Measurements from ENCODE around the gene THRB.

The THRB gene

DNA sequence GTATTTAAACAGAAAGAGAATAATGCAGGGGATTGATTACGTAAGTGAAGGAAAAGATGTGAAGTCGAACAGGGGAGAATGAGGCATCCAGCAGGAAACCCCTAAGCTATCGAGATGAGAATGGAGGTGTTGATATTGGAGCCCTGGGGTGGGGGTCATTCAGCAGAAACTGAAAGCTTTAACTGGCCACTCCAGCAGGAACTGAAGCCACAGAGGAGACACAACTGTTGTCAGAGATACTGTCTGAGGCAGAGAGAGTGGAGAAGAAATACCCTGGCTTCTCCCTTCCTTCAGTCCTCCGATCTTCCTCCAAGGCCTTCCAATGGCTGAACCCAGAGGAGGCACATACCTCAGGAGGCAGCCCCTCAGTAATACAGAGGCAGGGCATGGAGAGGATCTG lies 152.4 kb downstream of the THRB start:
- DNase-seq: no peak

DNA sequence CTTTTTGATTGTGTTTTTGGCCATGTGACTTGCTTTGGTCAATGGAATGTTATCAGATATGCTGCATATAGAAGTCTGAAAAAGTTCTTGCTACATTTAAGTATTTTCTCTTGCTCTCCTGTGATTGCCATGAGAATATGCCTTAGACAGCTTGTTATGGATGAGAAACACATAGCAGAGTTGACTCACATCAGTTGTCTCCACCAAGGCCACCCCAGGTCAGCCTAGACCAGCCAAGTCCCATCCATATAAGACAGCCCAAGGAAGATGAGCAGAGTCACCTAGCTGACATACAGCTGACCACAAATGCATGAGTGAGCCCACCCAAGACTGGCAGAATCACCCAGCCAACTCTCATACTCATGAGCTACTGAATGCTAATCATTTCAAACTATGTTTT lies 153.0 kb downstream of the THRB start:
- no peak for DNase-seq

DNA sequence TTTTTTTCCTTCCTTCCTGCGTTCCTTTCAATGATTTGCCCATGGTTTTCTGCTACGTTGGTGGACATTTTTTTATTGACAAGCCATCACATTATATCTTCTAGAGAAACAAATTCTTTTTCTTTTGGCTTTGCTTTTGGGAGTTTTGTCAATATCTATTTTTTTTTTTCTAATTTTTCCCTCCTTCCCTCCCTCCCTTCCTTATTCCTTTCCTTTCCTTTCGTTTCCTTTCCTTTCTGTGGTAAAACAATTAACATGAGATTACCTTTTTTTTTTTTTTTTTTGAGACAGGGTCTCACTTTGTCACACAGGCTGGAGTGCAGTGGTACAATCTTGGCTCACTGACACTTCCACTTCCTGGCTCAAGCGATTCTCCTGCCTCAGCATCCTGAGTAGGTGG lies 153.7 kb downstream of the THRB start:
- no peak for DNase-seq

DNA sequence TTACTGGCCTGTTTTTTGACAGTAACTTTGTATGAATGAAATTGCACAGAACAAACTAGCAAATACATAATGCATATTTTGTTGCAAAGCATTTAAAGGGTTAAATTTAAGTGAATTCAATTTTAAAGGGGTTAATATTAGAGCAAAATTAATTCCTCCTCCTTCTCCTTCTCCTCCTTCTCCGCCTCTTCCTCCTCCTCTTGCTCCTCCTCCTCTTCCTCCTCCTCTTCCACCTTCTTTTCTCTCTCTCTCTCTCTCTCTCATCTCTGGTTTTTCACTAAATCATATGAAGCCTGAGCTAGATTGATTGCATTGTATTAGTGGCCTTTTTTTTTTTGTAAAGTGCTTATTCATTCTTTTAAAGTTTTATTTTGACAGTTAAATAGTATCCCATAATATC lies 154.5 kb downstream of the THRB start:
- DNase-seq: no peak

DNA sequence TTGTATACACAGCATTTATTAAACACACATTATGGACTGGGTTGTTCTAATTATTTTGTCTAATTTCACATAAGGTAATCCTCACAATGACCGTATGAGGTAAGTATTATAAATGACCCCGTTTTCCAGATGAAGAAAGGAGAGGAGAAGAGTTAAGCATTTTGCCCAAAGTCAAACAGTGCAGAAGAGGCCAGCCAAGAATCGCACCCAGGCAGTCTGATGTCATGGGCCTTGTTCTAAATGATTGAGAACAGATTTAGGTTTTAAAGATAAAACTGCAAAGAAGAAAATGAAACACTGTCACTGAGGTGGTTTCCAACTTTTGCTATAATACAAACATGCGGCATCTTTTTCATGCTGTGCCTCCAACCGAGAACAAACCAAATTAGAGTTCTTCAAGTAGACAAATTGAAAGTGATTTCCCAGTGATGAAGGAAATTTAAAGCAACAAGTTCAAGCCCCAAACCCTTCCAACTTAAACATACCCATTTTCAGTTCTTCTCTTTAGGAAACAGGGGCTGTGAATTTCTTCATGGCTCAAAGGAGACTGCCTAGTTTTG lies 155.3 kb downstream of the THRB start:
- DNase-seq: no peak

DNA sequence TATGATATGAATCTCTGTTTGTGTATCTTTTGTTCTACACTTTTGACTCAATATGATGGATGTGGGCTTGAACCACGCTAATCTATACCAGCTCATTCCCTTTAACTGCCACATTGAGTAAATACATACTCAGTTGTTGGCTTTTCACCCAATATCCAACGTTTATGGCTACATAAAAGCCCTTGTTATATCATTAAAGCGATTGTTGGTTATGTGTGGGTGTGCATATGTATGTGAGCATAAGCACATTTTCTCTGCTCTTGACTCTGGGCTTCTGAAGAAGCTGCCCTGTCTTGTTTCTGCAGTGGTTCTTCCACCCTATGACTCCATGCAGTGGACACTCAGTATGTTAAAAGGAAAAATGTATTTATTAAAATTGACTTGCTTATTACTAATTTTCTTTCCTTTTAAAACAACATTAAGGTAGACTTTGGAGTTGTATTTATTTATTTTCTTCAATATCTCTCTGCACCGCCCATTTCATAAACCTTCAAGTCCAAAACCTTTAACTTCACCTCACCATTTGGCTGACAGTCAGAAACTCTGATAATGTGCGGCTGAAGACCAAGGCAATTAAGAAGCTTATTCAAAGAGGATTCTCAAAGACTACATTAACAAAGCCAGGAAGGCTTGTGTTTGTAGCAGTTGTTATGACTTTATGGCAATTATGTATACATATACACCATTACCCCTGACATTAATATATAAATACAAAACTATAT lies 156.1 kb downstream of the THRB start:
- no peak for DNase-seq

DNA sequence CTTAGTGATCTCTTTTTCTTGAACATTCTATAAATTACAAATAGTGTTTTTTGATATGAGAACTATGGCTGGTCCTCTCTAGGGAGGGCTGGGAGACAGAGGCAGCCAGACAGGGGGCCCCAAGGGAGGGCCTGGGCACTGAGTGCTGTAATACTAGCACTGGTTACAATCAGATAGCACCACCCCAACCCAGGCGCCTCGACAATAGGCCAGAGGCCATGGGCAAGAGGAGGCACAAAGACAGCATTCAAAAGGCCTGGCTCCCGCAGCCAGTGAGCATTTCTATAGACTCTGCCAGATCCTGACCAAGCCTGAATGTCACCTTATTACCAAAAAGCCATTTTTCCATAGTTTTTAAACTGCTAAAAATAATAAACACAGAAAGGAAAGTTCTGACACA lies 158.5 kb downstream of the THRB start:
- no peak for DNase-seq

DNA sequence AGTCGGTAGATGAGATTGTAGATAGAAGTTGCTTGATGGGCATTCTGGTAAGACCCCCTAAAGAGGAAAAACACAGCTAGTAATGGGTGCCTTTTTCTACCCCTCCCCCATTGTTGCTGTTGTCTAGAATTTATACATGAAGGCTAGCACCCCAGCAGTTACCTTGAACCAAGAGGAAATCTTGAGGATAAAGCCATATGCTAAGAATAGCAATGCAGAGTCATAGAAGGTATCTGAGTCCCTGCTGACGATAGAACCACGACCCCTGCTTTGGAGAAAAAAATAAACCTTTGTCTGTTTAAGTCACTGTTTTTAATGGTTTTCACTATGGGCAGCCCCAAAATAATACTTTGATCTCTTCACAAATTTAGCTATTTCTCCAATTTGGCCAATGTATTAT lies 162.6 kb downstream of the THRB start:
- no peak for DNase-seq

DNA sequence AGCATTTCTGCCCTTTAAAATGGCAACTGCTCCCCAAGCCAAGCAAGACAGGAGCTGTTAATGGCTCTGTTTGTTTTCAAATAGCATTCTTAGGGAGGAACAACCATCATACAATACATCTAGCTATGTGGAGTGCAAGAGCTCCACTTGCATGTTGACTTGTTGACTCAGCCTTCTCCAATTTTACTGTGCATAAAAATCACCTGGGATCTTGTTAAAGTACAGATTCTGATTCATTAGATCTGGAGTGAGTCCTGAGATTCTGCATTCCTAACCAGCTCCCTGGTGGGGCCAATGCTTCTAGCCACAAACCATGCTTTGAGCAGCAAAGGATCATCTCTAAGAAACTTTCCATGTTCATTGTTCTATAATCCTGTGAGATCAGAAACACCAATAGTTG lies 171.4 kb downstream of the THRB start:
- DNase-seq: no peak

DNA sequence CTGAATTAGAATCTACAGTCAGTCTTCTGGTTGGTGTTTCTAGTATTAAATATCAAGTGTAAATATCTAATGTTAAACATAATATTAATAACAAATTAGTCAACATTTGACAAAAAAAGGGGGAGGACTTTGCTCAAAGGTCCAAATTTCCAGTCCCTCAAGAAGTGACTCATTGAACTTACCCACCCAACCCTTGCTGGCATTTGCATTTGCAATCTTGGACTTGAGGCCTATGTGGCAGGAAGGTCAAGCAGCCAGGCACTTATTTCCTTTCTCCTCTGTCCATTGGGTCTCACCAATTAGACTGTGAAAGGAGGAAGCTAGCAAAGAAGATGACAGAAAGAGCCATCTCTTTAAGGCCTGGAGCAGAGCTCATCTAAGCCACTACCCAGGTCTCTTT lies 174.0 kb downstream of the THRB start:
- DNase-seq: no peak

DNA sequence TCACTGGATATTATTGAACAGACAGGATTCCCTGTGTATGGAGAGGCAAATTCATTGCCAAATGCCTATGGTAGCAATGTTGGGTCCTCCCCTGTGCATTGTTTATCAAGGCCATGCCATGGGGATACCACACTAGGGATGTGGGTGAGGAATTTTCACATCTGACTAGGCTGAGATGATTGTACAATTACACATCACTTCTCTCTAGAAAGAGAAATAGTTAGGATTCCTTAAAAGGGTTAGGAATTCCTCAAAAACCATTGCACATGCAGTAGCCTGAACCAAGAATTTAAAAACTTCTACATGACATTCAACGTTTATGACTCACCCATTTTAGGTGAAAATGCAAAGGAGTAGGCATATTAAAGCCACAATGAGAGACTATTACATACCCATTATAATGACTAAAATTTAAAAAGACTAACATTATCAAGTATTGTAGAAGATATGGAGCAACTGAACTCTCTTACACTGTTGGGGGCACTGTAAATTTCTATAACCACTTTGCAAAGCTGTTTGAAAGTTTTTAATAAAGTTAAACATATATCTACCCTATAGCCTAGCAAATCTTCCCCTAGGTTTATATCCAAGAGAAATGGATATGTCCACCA lies 175.9 kb downstream of the THRB start:
- DNase-seq: no peak

DNA sequence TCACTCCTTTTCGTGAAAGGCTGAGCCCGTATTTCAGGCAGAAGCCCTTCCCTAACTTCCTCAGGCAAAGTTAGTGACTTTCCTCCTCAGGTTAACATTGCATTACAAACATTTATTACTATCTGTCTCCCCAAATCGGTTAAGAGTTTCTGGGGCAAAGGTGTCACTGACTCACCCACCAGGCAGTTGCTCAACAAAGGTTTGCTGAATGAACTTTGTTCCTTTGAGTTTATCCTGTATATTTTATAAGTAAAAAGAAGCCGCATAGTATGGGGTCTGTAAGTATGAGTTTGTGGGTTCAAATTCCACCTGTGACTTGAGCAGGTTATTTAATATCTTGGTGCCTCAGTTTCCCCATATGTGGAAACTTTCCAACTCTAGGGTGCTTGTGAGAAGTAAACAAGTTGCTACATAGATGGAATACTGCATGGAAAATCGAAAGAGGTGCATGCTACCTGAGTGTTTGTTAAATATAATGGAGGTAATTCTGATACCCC lies 177.7 kb downstream of the THRB start:
- no peak for DNase-seq

DNA sequence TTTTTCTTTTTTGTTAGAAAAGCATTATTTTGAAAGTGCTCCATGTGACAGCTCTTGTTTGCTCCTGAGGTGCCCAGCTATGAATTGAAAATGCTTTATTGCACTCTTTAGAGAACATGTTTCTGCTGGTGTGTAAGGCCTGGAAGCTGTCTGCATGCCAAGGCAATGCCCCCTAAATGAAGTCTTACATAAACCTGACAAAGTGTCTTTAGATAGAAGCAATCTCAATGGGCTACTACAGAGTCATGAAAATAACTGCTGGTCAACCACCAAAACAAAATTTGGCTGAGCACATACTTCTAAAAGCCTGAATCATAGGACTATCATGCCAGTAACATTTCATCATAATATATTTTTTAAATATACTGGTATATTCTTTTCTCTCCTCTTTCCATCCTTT lies 178.7 kb downstream of the THRB start:
- no peak for DNase-seq

DNA sequence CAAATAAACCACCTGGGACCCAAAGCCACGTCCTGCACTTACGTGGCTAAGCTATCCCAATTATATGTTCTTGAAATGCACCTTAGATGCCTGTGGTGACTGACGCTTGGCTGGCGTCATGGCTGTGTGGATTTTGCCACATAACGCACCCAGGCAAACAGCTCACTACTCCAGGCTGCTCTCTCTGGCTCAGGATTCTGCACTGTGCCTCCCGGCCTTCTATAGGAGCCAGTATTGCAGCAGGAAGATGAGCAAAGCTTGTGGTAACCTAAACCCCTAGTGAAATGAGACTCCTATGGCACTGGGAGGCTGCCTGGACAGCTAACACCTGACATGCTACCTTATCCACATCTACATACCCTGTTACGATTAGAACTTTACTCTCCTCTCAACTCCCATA lies 179.3 kb downstream of the THRB start:
- no peak for DNase-seq

DNA sequence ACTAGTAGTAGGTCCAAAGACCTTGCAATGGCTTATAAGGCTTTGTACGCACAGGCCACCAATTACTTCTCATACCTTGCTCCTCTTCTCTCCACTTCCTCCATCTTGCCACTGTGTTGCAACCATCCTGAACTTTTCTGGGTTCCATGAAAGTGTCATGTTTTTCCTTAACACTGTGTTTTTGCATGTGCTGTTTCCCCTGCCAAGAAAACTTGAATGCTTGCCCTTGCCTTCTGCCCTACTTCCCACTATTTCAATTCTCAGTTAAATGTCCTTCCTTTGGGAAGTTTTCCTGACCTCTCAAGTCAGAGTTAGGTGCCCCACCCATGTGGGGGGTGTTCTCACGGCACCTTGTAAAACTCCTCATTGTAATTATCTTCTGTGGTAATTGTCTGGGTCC lies 182.8 kb downstream of the THRB start:
- DNase-seq: no peak

DNA sequence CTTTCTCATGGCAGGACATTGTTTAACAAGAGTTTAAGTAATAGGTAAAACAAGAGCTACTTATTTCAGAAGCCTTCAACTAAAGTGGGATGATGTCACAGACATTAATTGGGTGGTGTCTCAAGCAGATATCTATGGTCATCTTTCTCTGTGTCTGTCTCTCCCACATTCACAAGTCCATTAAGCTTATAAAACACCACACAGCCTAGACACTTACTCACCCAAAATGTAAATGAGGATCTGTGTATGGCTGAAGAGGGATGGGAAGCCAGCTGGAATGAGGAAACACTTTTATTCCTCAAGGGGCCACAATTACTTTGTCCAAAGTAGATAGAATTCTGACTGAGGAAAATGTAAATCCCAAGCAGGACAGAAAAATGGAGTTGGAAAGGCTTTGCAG lies 183.8 kb downstream of the THRB start:
- no peak for DNase-seq

DNA sequence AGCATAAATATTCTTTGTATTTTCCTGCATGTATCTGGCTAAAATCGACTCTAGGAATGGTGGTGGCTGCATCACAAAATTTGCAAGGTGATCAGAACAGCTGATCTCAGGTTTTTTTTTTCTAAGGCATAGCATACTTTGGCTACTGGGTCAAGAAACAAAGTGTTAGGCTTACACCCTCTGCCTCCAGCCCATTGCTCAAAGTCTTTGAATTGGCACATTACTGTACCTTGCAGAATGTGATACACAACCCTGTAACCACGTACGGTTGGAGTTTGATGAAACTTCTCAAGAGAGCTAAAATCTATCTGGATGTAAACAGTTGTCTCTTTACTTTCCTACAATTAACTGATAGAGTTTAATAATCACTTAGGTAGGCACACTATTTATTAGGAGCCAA lies 188.1 kb downstream of the THRB start:
- DNase-seq: no peak

DNA sequence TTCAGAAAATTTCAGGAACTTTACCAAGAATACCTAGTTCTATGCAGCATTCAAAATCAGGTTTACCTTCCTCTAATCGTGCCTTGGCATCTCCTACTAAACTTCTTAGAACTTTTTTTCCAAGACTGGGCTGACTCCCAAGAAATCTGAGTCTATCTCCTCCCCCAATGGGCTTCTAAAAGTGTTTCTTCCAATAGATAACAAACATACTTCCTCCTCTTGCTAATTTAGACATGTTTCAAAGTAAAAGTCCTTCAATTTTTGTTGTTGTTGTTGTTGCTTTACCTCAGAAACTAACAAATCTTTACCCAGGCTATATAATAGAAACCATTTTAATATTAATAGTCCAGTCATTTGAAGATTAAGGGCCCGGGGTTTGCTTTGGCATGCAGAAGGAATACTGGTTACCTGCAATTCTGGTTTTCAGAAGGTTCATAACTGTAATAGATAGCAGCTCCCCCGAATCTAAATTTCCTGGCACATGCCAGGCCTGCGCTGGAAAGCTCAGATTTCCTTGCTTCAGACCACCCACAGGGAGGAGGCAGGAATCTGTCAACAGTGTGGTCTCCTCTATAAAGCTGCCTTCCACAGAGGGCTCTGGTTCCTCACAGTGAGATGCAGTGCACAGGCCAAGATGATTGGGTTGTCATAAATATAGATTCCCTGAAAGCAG lies 188.7 kb downstream of the THRB start:
- no peak for DNase-seq

DNA sequence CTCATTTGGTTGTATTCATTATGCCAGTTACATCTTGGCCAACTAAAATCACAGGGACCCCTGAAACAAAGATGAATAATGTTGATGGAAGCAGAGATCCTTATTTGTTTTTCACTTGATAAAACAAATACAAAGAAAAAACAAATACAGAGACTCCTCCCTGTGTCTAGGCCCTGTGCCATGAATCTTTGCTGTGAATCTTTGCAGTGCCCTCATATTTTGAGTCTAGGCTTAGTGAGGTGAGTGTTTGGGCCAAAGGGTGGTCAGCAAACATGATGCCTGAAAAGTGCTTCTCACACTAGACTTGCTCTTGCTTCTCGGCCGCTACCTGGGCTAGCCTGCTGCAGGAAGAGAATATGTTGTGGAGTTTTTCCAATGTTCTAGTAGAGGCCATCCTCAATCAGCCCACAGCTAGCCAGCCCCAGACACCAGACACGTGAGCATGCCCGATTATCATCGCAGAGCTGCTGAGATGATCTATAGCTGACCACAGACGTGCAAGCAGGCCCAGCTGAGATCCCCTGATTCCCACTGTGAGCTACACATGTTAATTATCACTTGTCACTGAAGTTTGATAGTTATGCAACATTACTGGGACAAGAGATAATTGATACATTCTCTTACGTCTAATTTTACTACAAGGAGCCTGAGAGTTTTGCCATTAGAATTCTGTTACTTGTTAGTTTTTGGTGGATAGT lies 191.4 kb downstream of the THRB start:
- no peak for DNase-seq

DNA sequence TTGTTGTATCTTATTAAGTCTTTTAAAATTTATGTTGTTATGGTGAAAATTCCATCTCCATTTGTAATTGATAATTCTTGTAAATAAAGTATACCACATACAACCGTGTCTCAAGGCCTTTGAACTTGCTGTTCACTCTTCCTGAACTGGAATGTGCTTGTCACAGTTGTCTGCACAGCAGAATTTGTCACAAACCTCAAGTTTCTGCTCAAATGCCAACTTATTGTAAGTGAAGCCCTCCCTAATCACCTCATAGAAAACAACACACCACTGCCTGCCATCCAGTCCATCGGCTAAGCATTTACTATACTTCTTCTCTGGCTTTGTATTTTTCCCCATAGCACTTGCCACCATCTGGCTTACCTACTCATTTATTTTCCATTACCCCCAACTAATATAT lies 192.3 kb downstream of the THRB start:
- DNase-seq: no peak

DNA sequence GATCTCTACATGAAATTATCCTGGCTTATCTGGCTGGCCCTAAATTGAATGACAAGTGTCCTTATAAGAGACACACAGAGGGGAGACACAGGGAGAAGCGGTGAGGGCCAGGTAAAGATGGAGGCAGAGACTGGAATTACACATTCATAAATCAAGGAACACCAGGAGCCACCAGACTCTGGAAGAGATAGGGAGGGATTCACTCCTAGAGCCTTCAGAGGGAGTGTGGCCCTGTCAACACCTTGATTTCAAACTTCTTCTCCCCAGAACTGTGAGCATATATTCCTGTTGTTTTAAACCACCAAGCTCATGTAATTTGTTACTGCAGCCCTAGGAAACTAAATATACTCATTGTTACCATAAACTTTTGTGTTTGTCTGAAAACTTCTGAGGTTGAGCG lies 193.7 kb downstream of the THRB start:
- DNase-seq: no peak

DNA sequence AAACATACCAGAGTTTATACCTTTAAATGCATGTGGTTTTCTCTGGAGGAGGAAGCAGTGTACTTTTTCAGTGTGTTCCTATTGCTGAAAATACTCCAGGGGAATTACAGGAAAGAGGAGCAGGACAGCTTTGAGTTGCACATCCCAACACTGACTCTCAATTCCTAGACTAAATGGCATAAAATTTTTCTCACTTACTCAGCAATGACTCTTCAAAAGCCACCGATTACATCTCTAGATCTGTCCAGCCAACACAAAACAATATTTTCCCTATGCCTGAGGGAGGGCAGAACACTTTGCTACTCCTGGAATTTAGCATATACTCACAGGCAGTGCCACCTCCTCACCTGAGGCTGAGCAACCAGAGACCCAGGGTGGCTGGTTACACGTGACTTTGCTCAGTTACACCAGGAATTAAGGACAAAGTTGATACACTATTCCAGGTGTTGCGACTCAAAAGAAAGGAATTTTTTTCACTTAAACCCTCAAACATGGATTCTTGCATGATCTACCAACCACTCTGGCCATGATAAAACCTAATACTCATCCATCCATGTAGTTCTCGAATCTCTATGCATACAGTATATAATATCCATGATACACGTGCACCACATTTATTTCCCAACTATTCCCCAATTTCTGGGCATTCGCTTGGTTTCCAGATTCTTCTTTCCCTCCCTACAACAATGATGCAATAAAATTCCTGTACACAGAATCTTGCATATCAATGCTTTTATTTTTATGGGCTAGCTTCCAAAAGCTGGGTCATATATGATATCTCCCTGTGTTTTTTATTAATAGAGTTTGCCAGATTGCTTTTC lies 194.6 kb downstream of the THRB start:
- no peak for DNase-seq
